Measurements from ENCODE around the gene B4GALT1. TPM values are rescaled to one million over a fixed set of nuclear protein-coding genes. Genes with fewer than 3 reads are reported as not detected.
A peak's percentile ranks its signal among the peaks of the same experiment; 100 is the strongest.

Gene B4GALT1
- total RNA-seq, 4 donors from 2014 or later, result 51.6 to 74.4 (median 65.3) TPM

DNA sequence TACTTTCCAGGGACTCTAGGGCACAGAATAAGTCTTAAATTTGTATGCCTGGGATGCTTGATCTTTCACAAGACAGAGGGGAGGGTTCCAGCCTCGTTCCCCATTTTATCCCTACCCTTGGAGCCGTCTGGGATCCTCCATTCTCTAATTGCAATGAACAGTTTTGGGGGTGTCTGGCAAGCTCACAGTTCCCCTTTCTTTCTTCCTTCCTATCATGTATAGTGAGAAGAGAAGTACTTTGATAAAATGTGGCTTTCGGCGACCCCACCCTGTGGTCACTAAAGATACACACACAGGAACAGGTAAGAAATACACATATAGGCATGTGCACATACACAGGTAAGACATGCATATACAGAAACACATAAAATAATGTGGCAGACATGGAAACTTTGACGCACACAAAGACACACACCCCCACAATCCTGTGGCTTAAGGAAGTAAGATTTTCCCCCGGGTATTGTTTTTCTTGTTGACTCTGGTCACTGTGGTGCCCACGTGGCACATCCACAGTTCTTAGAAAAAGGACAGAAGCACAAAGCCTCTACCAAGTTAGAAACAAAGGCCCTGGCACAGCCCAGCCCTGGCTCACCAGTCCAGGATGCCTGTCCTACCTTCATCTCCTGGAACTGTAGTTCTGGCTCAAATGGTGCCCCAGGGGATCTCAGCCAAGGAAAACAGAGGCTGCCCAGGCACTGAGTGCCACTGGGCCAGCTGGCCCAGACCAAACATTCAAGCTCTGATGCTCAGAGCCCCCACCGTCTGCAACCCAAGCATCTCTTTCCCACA, 84.4 kb downstream of the B4GALT1 start:
- Histone ChIP-seq H3K9me3 (peaks cover 0 to 9% (median 0%) of the 10 kb centered on the region in 4 donors), H3K4me1 (peaks cover 0 to 20% (median 9%) of the 10 kb centered on the region in 4 donors), H3K36me3 (no peaks in the 10 kb centered on the region), H3K4me3 (no peak overlapping the region), H3K27ac (peak overlapping the region in 1 of 4 donors; percentile 12), H3K27me3 (no peaks in the 10 kb centered on the region)
- WGBS, 2 donors, result 59 to 69% methylated on average over 8 of the region's 8 CpGs
- DNase-seq (ENCODE audit: low spot score in 2 of 2), result no peak
- TF ChIP-seq POLR2A (IDR thresholded peaks at IDR 0.05), result no peak
- TF ChIP-seq EP300 (IDR thresholded peaks at IDR 0.05), result no peak
- TF ChIP-seq CTCF (IDR thresholded peaks at IDR 0.05), result no peak

- no peak for DNase-seq (ENCODE audit: low spot score in 2 of 2)
- no peaks in the 10 kb centered on the region for H3K27me3 ChIP-seq
- H3K4me1 ChIP-seq, result peaks cover 0 to 20% (median 9%) of the 10 kb centered on the region in 4 donors
- H3K9me3 ChIP-seq, result peaks cover 0 to 9% (median 0%) of the 10 kb centered on the region in 4 donors
- H3K4me3 ChIP-seq, result no peak overlapping the region
- TF ChIP-seq POLR2A (IDR thresholded peaks at IDR 0.05) (no peak), CTCF (IDR thresholded peaks at IDR 0.05) (no peak), EP300 (IDR thresholded peaks at IDR 0.05) (no peak)
- no peak overlapping the region for H3K27ac ChIP-seq
- 70 to 90% methylated on average over 5 of the region's 5 CpGs for WGBS, 2 donors
- H3K36me3 ChIP-seq, result no peaks in the 10 kb centered on the region
Measured at GRCh38 chr9:33082128-33082527, 85.0 kb downstream of the B4GALT1 start.

DNA sequence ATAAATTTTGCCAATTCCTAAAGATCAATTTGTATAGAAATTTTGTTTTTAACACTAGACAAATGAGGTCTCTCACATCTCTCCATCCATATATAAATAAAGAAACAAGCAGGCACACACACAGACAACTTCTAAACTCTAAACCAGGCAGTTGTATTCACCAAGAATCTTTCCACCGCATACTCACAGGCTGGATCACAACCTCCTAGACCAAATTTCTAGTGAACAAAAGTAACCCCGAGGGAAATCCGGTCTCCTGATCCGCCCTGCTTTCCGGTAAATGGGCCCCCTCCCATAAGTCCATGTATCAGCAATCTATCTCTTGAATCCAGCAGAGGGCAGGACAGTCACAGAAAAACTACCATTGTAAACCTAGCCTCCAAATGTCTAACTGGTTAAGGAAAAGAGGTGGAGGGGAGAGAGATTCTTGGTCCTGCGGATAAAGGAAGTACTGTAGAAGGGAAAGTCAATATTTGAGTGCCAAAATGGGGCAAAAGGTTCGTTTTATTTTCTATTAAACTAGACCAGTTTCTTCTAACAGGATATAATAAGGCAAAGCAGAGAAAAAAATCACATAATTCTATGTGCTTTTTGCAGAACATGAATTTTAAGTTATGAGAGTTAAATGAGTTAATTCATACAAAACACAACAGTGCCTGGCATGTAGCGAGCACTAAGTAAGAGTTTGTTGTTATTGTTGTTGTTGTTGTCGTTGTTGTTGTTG, 85.8 kb downstream of the B4GALT1 start:
- H3K9me3 ChIP-seq, result peaks cover 0 to 9% (median 0%) of the 10 kb centered on the region in 4 donors
- H3K27me3 ChIP-seq, result no peaks in the 10 kb centered on the region
- no peaks in the 10 kb centered on the region for H3K36me3 ChIP-seq
- TF ChIP-seq CTCF (IDR thresholded peaks at IDR 0.05) (peak; percentile 61 to 91 (median 73)), EP300 (IDR thresholded peaks at IDR 0.05) (peak; percentile 51 to 74), POLR2A (IDR thresholded peaks at IDR 0.05) (no peak)
- peak in 1 of 2 donors; percentile 78 for DNase-seq (ENCODE audit: low spot score in 2 of 2)
- H3K27ac ChIP-seq, result peak overlapping the region in 3 of 4 donors; percentile 24 to 63 (median 62)
- 9 to 12% methylated on average over 9 of the region's 9 CpGs for WGBS, 2 donors
- peaks cover 0 to 20% (median 9%) of the 10 kb centered on the region in 4 donors for H3K4me1 ChIP-seq
- H3K4me3 ChIP-seq, result no peak overlapping the region

DNA sequence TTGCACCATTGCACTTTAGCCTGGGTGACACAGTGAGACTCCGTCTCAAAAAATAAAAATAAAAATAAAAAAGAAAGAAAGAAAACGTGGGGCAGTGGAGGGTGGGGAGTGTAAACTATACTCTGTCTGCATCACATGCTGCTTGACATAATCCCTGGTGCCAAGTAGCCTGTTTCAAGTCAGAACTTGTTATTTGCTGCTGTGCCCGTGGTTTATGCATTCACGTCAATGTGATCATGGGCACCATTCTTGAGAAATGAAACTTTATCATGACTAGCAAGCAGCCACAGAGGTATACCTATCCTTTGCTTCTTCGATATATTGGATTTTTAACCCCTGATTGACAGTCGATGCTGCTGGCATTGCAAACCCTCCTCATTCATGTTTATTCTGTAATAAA, 86.6 kb downstream of the B4GALT1 start:
- DNase-seq (ENCODE audit: low spot score in 2 of 2), result no peak
- TF ChIP-seq CTCF (IDR thresholded peaks at IDR 0.05), result no peak
- no peak for TF ChIP-seq POLR2A (IDR thresholded peaks at IDR 0.05)
- no peak for TF ChIP-seq EP300 (IDR thresholded peaks at IDR 0.05)
- peaks cover 0 to 25% (median 12%) of the 10 kb centered on the region in 4 donors for H3K4me1 ChIP-seq
- no peaks in the 10 kb centered on the region for H3K27me3 ChIP-seq
- peak overlapping the region in 2 of 4 donors; percentile 62 to 63 for H3K27ac ChIP-seq
- 61 to 63% methylated on average over 6 of the region's 6 CpGs for WGBS, 2 donors
- H3K4me3 ChIP-seq, result no peak overlapping the region
- H3K9me3 ChIP-seq, result peaks cover 0 to 3% (median 0%) of the 10 kb centered on the region in 4 donors
- no peaks in the 10 kb centered on the region for H3K36me3 ChIP-seq
